ENCODE measurements around the gene CACNA1G.

- TF ChIP-seq, protein P1, sequence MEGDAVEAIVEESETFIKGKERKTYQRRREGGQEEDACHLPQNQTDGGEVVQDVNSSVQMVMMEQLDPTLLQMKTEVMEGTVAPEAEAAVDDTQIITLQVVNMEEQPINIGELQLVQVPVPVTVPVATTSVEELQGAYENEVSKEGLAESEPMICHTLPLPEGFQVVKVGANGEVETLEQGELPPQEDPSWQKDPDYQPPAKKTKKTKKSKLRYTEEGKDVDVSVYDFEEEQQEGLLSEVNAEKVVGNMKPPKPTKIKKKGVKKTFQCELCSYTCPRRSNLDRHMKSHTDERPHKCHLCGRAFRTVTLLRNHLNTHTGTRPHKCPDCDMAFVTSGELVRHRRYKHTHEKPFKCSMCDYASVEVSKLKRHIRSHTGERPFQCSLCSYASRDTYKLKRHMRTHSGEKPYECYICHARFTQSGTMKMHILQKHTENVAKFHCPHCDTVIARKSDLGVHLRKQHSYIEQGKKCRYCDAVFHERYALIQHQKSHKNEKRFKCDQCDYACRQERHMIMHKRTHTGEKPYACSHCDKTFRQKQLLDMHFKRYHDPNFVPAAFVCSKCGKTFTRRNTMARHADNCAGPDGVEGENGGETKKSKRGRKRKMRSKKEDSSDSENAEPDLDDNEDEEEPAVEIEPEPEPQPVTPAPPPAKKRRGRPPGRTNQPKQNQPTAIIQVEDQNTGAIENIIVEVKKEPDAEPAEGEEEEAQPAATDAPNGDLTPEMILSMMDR (IDR thresholded peaks at IDR 0.05; ENCODE audit: low read depth, low read length): no peak
- TF ChIP-seq POLR2A (IDR thresholded peaks at IDR 0.05; ENCODE audit: extremely low read depth, insufficient read length): no peak
- TF ChIP-seq MAX (IDR thresholded peaks at IDR 0.05; ENCODE audit: low read depth, low read length): no peak
- no peak for TF ChIP-seq MYC (IDR thresholded peaks at IDR 0.05; ENCODE audit: low read depth, low read length)
Observed at GRCh38 chr17:50581316-50581715, 20.8 kb downstream of the CACNA1G start.
